Pancreas (tissue), 10 donors: ENCODE results near the gene PCDHGB2. TPM values are rescaled to one million over a fixed set of nuclear protein-coding genes. Genes with fewer than 3 reads are reported as not detected.
"Not testable (repeated sequence)": the region's sequence is repeated elsewhere in the genome, so short reads cannot be mapped to it uniquely, and the experiment has no call there.

Source experiments
- ATAC-seq, 4 donors: fragments of 200-7000 bp; cut with Tn5 transposase; one replicate each; pipeline versions ENCODE4 v1.8.0 to v1.9.1; 2020; ENCODE audit warnings: mild to moderate bottlenecking in 4 of 4, moderate library complexity in 4 of 4
- DNase-seq, 6 donors: peaks; one replicate each; pipeline ENCODE4 v3.0.0-alpha.2; 2020
- FAIRE-seq: peaks from 2 replicates; lab custom pipeline; 2012; peaks lifted over from hg19 to GRCh38; lab: Jason Lieb, UNC
- H3K27ac ChIP-seq, 4 donors: fragments of 200-600 bp; sonication (generic); 1 replicate in 3 of 4; 2 replicates in 1 of 4; pipeline versions ENCODE4 v1.5.0 to v1.8.0; 2020
- H3K27me3 ChIP-seq, 4 donors: fragments of 200-600 bp; one replicate each; pipeline ENCODE4 v1.8.0; 2021
- H3K36me3 ChIP-seq, 3 donors: fragments of 200-600 bp; sonication (generic) in 1 of 3; one replicate each; pipeline versions ENCODE4 v1.5.0 to v1.8.0; 2020 to 2021
- H3K4me1 ChIP-seq, 3 donors: fragments of 200-600 bp; one replicate each; pipeline ENCODE4 v1.8.0; 2021
- H3K4me3 ChIP-seq, 4 donors: fragments of 200-600 bp; sonication (generic) in 2 of 4; one replicate each; pipeline versions ENCODE4 v1.5.0 to v1.8.0; 2020 to 2021
- H3K9me3 ChIP-seq, 4 donors: fragments of 200-600 bp; one replicate each; pipeline ENCODE4 v1.8.0; 2021
- WGBS, 2 donors: extraction: QIAGEN DNeasy Blood & Tissue Kit; methylation state at CpG; one replicate each; pipeline ENCODE4 v1.1.7; 2013; 5-methylcytosine and 5-hydroxymethylcytosine counted together
- intact Hi-C, 3 donors: fragments of 100-400 bp; cut with DNase I; formaldehyde crosslinking; loops; one replicate each; pipeline versions ENCODE4 v1.11.1 to v1.14.2; 2022
- polyA plus RNA-seq, 2 donors: library from polyadenylated mRNA; stranded (reverse); fragments of 200-250 nt; gene quantifications; one replicate each; pipeline ENCODE4 v1.2.3, GENCODE V29; 2013
- total RNA-seq, 6 donors: library from RNA; stranded (reverse); fragmentation: NEBNext Ultra II Directional in 4 of 6; extraction: Animal tissue kit (Norgen Biotek cat#: 25700) in 4 of 6; gene quantifications; one replicate each; pipeline versions ENCODE4 v1.2.1 to v1.2.4, GENCODE V29; 2021 to 2023
- TF ChIP-seq, protein P1 (sequence below), 4 donors: fragments of 200-600 bp; sonication (generic) in 3 of 4; IDR thresholded peaks; one replicate each; pipeline versions ENCODE4 v1.5.0 to v1.8.0; 2021; ENCODE audit warnings: antibody characterized with exemption in 4 of 4
- donor health status: healthy with polysubstance abuse.
- donor health status: DM: no; HTN: no; CAD: no; lungs with moderate emphysema.
- donor health status: DM: no; HTN: no; CAD: no.
- donor health status: control.
- donor health status: control.
- donor health status: Bipolar disorder and iron deficiency.
- donor health status: DM: yes; HTN: yes; CAD: no.
- donor health status: DM: no; HTN: no; CAD: no.
- donor health status: DM: no; HTN: no; CAD: no.
- donor health status: DM: yes; HTN: yes; CAD: no.

PCDHGB2 gene
- total and polyA plus RNA-seq, 8 donors: 0.63 to 2.8 (median 2.0) TPM

DNA sequence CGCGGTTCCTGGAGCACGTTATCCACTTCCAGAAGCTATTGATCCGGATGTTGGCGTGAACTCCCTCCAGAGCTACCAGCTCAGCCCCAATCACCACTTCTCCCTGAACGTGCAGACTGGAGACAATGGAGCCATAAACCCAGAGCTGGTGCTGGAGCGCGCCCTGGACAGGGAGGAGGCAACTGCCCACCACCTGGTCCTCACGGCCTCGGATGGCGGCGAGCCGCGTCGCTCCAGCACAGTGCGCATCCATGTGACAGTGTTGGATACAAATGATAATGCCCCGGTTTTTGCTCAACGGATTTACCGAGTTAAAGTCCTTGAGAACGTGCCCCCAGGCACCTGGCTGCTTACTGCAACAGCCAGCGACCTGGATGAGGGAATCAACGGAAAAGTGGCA, 43.6 kb downstream of the PCDHGB2 start:
- no peak overlapping the region for H3K27ac ChIP-seq
- H3K36me3 ChIP-seq: no peaks in the 10 kb centered on the region
- ATAC-seq (no peak), DNase-seq (peak in 1 of 6 donors; percentile 34), FAIRE-seq (no peak)
- intact Hi-C loops: loop anchor here in 1 of 3 donors (10.0 kb wide), 1 partner anchor 151 kb away; no protein-coding TSS in a partner anchor
- H3K4me3 ChIP-seq: no peak overlapping the region
- peaks cover 0 to 6% (median 2%) of the 10 kb centered on the region in 4 donors for H3K9me3 ChIP-seq
- no peaks in the 10 kb centered on the region for H3K27me3 ChIP-seq
- TF ChIP-seq, protein P1, sequence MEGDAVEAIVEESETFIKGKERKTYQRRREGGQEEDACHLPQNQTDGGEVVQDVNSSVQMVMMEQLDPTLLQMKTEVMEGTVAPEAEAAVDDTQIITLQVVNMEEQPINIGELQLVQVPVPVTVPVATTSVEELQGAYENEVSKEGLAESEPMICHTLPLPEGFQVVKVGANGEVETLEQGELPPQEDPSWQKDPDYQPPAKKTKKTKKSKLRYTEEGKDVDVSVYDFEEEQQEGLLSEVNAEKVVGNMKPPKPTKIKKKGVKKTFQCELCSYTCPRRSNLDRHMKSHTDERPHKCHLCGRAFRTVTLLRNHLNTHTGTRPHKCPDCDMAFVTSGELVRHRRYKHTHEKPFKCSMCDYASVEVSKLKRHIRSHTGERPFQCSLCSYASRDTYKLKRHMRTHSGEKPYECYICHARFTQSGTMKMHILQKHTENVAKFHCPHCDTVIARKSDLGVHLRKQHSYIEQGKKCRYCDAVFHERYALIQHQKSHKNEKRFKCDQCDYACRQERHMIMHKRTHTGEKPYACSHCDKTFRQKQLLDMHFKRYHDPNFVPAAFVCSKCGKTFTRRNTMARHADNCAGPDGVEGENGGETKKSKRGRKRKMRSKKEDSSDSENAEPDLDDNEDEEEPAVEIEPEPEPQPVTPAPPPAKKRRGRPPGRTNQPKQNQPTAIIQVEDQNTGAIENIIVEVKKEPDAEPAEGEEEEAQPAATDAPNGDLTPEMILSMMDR (IDR thresholded peaks at IDR 0.05): no peak
- WGBS, 2 donors: 23 to 27% methylated on average over 22 of the region's 22 CpGs
- H3K4me1 ChIP-seq: peaks cover 0 to 2% (median 0%) of the 10 kb centered on the region in 3 donors

DNA sequence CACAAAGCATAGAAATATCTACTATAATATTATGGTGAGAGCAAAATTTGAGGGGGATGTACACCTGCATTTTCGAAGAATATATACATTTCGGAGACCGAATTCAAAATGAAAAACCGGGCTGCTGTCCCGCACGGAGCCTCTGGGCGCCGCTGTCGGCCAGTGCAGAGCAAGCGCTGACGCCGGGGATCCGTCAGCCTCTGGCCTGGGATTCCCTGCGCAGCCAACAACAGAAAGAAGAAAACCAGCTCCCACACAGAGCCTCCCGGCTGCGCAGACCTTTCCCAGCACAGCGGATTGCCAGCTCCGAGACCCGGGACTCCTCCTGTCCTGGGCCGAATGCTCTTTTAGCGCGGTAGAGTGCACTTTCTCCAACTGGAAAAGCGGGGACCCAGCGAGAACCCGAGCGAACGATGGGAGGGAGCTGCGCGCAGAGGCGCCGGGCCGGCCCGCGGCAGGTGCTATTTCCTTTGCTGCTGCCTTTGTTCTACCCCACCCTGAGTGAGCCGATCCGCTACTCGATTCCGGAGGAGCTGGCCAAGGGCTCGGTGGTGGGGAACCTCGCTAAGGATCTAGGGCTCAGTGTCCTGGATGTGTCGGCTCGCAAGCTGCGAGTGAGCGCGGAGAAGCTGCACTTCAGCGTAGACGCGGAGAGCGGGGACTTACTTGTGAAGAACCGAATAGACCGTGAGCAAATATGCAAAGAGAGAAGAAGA, 48.2 kb downstream of the PCDHGB2 start, which contains the start of gene PCDHGB6:
TSS of gene PCDHGB6 (plus strand) at position 232 of the 716 bp plus-strand sequence. CDS start at position 414, 182 bp downstream.
- intact Hi-C loops: loop anchor here in 1 of 3 donors (10.0 kb wide), 1 partner anchor 147 kb away; no protein-coding TSS in a partner anchor
- not testable (repeated sequence) for H3K4me1 ChIP-seq, H3K27me3 ChIP-seq, FAIRE-seq, H3K27ac ChIP-seq, H3K36me3 ChIP-seq
- WGBS, 2 donors: 11 to 13% methylated on average over 46 to 51 of the region's 51 CpGs
- peak; percentile 56 to 90 (median 78) for ATAC-seq
- Histone ChIP-seq H3K4me3 (peak within 1 kb of the TSS in 2 of 4 donors; percentile 12 to 26), H3K9me3 (peaks cover 0 to 10% (median 4%) of the 10 kb centered on the region in 4 donors)
- TF ChIP-seq, protein P1 (IDR thresholded peaks at IDR 0.05): peak in 3 of 4 donors; percentile 19 to 36 (median 20)
- peak in 2 of 6 donors; percentile 35 to 36 for DNase-seq

DNA sequence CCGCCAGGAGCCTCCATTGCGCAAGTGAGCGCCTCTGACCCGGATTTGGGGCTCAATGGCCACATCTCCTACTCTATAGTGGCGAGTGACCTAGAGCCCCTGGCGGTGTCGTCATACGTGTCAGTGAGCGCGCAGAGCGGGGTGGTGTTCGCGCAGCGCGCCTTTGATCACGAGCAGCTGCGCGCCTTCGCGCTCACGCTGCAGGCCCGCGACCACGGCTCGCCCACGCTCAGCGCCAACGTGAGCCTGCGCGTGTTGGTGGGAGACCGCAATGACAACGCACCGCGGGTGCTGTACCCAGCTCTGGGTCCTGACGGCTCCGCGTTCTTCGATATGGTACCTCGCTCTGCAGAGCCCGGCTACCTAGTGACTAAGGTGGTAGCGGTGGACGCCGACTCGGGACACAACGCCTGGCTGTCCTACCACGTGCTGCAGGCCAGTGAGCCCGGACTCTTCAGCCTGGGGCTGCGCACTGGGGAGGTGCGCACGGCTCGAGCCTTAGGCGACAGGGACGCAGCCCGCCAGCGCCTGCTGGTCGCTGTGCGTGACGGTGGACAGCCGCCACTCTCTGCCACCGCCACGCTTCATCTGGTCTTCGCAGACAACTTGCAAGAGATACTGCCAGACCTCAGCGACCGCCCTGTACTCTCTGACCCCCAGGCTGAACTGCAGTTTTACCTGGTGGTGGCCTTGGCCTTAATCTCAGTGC, 50.0 kb downstream of the PCDHGB2 start:
- Histone ChIP-seq H3K4me1 (no peaks in the 10 kb centered on the region), H3K36me3 (no peaks in the 10 kb centered on the region), H3K9me3 (peaks cover 0 to 18% (median 4%) of the 10 kb centered on the region in 4 donors), H3K4me3 (no peak overlapping the region), H3K27me3 (no peaks in the 10 kb centered on the region), H3K27ac (no peak overlapping the region)
- ATAC-seq (no peak), FAIRE-seq (no peak), DNase-seq (peak in 1 of 6 donors; percentile 27)
- TF ChIP-seq, protein P1 (IDR thresholded peaks at IDR 0.05): no peak
- intact Hi-C loops: loop anchor here in 1 of 3 donors (10.0 kb wide), 2 partner anchors 115 to 145 kb away; no protein-coding TSS in a partner anchor
- WGBS, 2 donors: 20 to 21% methylated on average over 62 to 64 of the region's 64 CpGs

DNA sequence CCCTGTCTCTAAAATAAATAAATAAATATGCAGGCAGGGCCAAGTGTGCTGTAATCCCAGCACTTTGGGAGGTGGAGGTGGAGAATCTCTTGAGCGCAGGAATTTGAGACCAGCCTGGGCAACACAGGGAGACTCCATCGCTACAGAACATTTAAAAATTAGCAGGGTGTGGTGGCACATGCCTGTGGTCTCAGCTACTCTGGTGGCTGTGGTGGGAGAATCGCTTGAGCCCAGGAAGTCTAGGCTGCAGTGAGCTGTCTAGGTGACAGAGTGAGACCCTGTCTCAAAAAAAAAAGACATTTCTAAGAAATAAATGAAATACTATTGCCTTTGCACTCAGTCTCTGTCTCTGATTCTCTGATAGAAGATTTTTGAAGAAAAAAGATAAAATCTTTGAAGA, 51.8 kb downstream of the PCDHGB2 start:
- H3K9me3 ChIP-seq: peaks cover 0 to 18% (median 4%) of the 10 kb centered on the region in 4 donors
- ATAC-seq (no peak), DNase-seq (no peak), FAIRE-seq (no peak)
- no peak overlapping the region for H3K4me3 ChIP-seq
- no peaks in the 10 kb centered on the region for H3K4me1 ChIP-seq
- no peaks in the 10 kb centered on the region for H3K36me3 ChIP-seq
- intact Hi-C loops: loop anchor here in 1 of 3 donors (10.0 kb wide), 1 partner anchor 113 kb away; no protein-coding TSS in a partner anchor
- H3K27ac ChIP-seq: no peak overlapping the region
- TF ChIP-seq, protein P1 (IDR thresholded peaks at IDR 0.05): no peak
- H3K27me3 ChIP-seq: no peaks in the 10 kb centered on the region
- 60 to 61% methylated on average over 3 of the region's 3 CpGs for WGBS, 2 donors

Other genes with a start within 250 kb of the PCDHGB2 start
Only the 30 nearest of the 36 such genes appear.
- 1 to 10 TPM in 1 of 6 donors, under 1 TPM in 5; 0.35 to 1.1 (median 0.51) TPM for gene PCDHB9, start 172.8 kb upstream of the PCDHGB2 start, total RNA-seq
- gene PCDHB9, start 172.8 kb upstream of the PCDHGB2 start, polyA plus RNA-seq: 1 to 10 TPM in 1 of 2 donors, under 1 TPM in 1; 0.76 to 1.2 TPM
- 1 to 10 TPM in 1 of 6 donors, under 1 TPM in 5; 0.49 to 1.5 (median 0.63) TPM for gene PCDHB10, start 167.6 kb upstream of the PCDHGB2 start, total RNA-seq
- gene PCDHB10, start 167.6 kb upstream of the PCDHGB2 start, polyA plus RNA-seq: 1 to 10 TPM in 1 of 2 donors, under 1 TPM in 1; 0.30 to 1.4 TPM
- 1 to 10 TPM; 2.1 to 9.0 (median 4.9) TPM for gene PCDHB11, start 160.4 kb upstream of the PCDHGB2 start, total RNA-seq
- 1 to 10 TPM in 1 of 2 donors, under 1 TPM in 1; 0.72 to 2.3 TPM for gene PCDHB11, start 160.4 kb upstream of the PCDHGB2 start, polyA plus RNA-seq
- gene PCDHB12, start 151.3 kb upstream of the PCDHGB2 start, total RNA-seq: 1 to 10 TPM; 1.3 to 2.5 (median 1.5) TPM
- 1 to 10 TPM in 1 of 2 donors, under 1 TPM in 1; 0.46 to 1.3 TPM for gene PCDHB12, start 151.3 kb upstream of the PCDHGB2 start, polyA plus RNA-seq
- 1 to 10 TPM; 2.4 to 3.3 (median 3.0) TPM for gene PCDHB13, start 146.1 kb upstream of the PCDHGB2 start, total RNA-seq
- gene PCDHB13, start 146.1 kb upstream of the PCDHGB2 start, polyA plus RNA-seq: 1 to 10 TPM; 1.2 to 1.9 TPM
- gene PCDHB14, start 136.7 kb upstream of the PCDHGB2 start, total RNA-seq: 1 to 10 TPM; 1.9 to 2.7 (median 2.1) TPM
- 1 to 10 TPM; 2.8 to 2.9 TPM for gene PCDHB14, start 136.7 kb upstream of the PCDHGB2 start, polyA plus RNA-seq
- 1 to 10 TPM; 1.7 to 2.6 (median 2.4) TPM for gene PCDHB15, start 114.6 kb upstream of the PCDHGB2 start, total RNA-seq
- gene PCDHB15, start 114.6 kb upstream of the PCDHGB2 start, polyA plus RNA-seq: 1 to 10 TPM; 1.8 to 2.8 TPM
- under 1 TPM in 5 of 6 donors, not detected in 1; 0.14 to 0.69 (median 0.19) TPM for gene SLC25A2, start 55.9 kb upstream of the PCDHGB2 start, total RNA-seq
- gene SLC25A2, start 55.9 kb upstream of the PCDHGB2 start, polyA plus RNA-seq: under 1 TPM in 1 of 2 donors, not detected in 1; 0.30 TPM
- 10 to 100 TPM; 17.7 to 40.2 (median 22.7) TPM for gene TAF7, start 39.2 kb upstream of the PCDHGB2 start, total RNA-seq
- gene TAF7, start 39.2 kb upstream of the PCDHGB2 start, polyA plus RNA-seq: 10 to 100 TPM; 16.6 to 47.4 TPM
- under 1 TPM; 0.22 to 0.67 (median 0.40) TPM for gene PCDHGA1, start 29.5 kb upstream of the PCDHGB2 start, total RNA-seq
- under 1 TPM; 0.19 to 0.33 TPM for gene PCDHGA1, start 29.5 kb upstream of the PCDHGB2 start, polyA plus RNA-seq
- 1 to 10 TPM in 5 of 6 donors, under 1 TPM in 1; 0.75 to 2.1 (median 1.5) TPM for gene PCDHGA2, start 21.2 kb upstream of the PCDHGB2 start, total RNA-seq
- gene PCDHGA2, start 21.2 kb upstream of the PCDHGB2 start, polyA plus RNA-seq: under 1 TPM; 0.46 to 0.94 TPM
- gene PCDHGA3, start 16.2 kb upstream of the PCDHGB2 start, total RNA-seq: 1 to 10 TPM in 5 of 6 donors, under 1 TPM in 1; 0.98 to 2.4 (median 1.7) TPM
- under 1 TPM; 0.52 to 0.87 TPM for gene PCDHGA3, start 16.2 kb upstream of the PCDHGB2 start, polyA plus RNA-seq
- gene PCDHGB1, start 9.9 kb upstream of the PCDHGB2 start, total RNA-seq: 1 to 10 TPM; 1.5 to 3.2 (median 1.9) TPM
- gene PCDHGB1, start 9.9 kb upstream of the PCDHGB2 start, polyA plus RNA-seq: 1 to 10 TPM in 1 of 2 donors, under 1 TPM in 1; 0.31 to 1.1 TPM
- 1 to 10 TPM; 1.8 to 2.9 (median 2.2) TPM for gene PCDHGA4, start 5.0 kb upstream of the PCDHGB2 start, total RNA-seq
- 1 to 10 TPM in 1 of 2 donors, under 1 TPM in 1; 0.61 to 1.0 TPM for gene PCDHGA4, start 5.0 kb upstream of the PCDHGB2 start, polyA plus RNA-seq
- gene PCDHGA5, start 4.2 kb downstream of the PCDHGB2 start, total RNA-seq: 1 to 10 TPM; 1.2 to 2.1 (median 1.6) TPM
- 1 to 10 TPM in 1 of 2 donors, under 1 TPM in 1; 0.40 to 1.1 TPM for gene PCDHGA5, start 4.2 kb downstream of the PCDHGB2 start, polyA plus RNA-seq
- 1 to 10 TPM; 1.7 to 3.0 (median 2.3) TPM for gene PCDHGB3, start 10.2 kb downstream of the PCDHGB2 start, total RNA-seq
- under 1 TPM; 0.59 to 0.99 TPM for gene PCDHGB3, start 10.2 kb downstream of the PCDHGB2 start, polyA plus RNA-seq
- 1 to 10 TPM; 1.4 to 3.1 (median 2.0) TPM for gene PCDHGA6, start 13.9 kb downstream of the PCDHGB2 start, total RNA-seq
- gene PCDHGA6, start 13.9 kb downstream of the PCDHGB2 start, polyA plus RNA-seq: 1 to 10 TPM; 1.1 to 1.4 TPM
- 1 to 10 TPM; 1.2 to 2.0 (median 1.7) TPM for gene PCDHGA7, start 22.7 kb downstream of the PCDHGB2 start, total RNA-seq
- gene PCDHGA7, start 22.7 kb downstream of the PCDHGB2 start, polyA plus RNA-seq: 1 to 10 TPM in 1 of 2 donors, under 1 TPM in 1; 0.92 to 1.3 TPM
- gene PCDHGB4, start 27.7 kb downstream of the PCDHGB2 start, total RNA-seq: 1 to 10 TPM; 1.5 to 3.1 (median 1.9) TPM
- under 1 TPM; 0.56 to 0.65 TPM for gene PCDHGB4, start 27.7 kb downstream of the PCDHGB2 start, polyA plus RNA-seq
- 1 to 10 TPM in 2 of 6 donors, under 1 TPM in 4; 0.72 to 1.1 (median 0.91) TPM for gene PCDHGA8, start 32.6 kb downstream of the PCDHGB2 start, total RNA-seq
- gene PCDHGA8, start 32.6 kb downstream of the PCDHGB2 start, polyA plus RNA-seq: under 1 TPM; 0.12 to 0.49 TPM
- gene PCDHGB5, start 38.0 kb downstream of the PCDHGB2 start, total RNA-seq: 1 to 10 TPM; 4.0 to 7.9 (median 5.4) TPM
- 1 to 10 TPM; 1.1 to 1.4 TPM for gene PCDHGB5, start 38.0 kb downstream of the PCDHGB2 start, polyA plus RNA-seq
- 1 to 10 TPM; 1.4 to 3.0 (median 2.3) TPM for gene PCDHGA9, start 42.8 kb downstream of the PCDHGB2 start, total RNA-seq
- 1 to 10 TPM in 1 of 2 donors, under 1 TPM in 1; 0.31 to 1.3 TPM for gene PCDHGA9, start 42.8 kb downstream of the PCDHGB2 start, polyA plus RNA-seq
- gene PCDHGB6, start 48.0 kb downstream of the PCDHGB2 start, total RNA-seq: 1 to 10 TPM; 1.7 to 4.0 (median 2.6) TPM
- 1 to 10 TPM in 1 of 2 donors, under 1 TPM in 1; 0.63 to 1.1 TPM for gene PCDHGB6, start 48.0 kb downstream of the PCDHGB2 start, polyA plus RNA-seq
- gene PCDHGA10, start 53.0 kb downstream of the PCDHGB2 start, total RNA-seq: 1 to 10 TPM; 1.2 to 3.1 (median 2.1) TPM
- gene PCDHGA10, start 53.0 kb downstream of the PCDHGB2 start, polyA plus RNA-seq: under 1 TPM; 0.26 to 0.95 TPM
- 1 to 10 TPM; 3.3 to 5.6 (median 3.9) TPM for gene PCDHGB7, start 57.7 kb downstream of the PCDHGB2 start, total RNA-seq
- 1 to 10 TPM; 1.0 to 1.1 TPM for gene PCDHGB7, start 57.7 kb downstream of the PCDHGB2 start, polyA plus RNA-seq
- 1 to 10 TPM; 1.2 to 2.6 (median 1.6) TPM for gene PCDHGA11, start 61.1 kb downstream of the PCDHGB2 start, total RNA-seq
- under 1 TPM; 0.23 to 0.99 TPM for gene PCDHGA11, start 61.1 kb downstream of the PCDHGB2 start, polyA plus RNA-seq
- gene PCDHGA12, start 70.5 kb downstream of the PCDHGB2 start, total RNA-seq: 1 to 10 TPM; 1.2 to 2.3 (median 1.6) TPM
- 1 to 10 TPM in 1 of 2 donors, under 1 TPM in 1; 0.33 to 1.2 TPM for gene PCDHGA12, start 70.5 kb downstream of the PCDHGB2 start, polyA plus RNA-seq
- 10 to 100 TPM in 5 of 6 donors, 1 to 10 TPM in 1; 9.1 to 25.3 (median 16.7) TPM for gene PCDHGC3, start 116.0 kb downstream of the PCDHGB2 start, total RNA-seq
- gene PCDHGC3, start 116.0 kb downstream of the PCDHGB2 start, polyA plus RNA-seq: 10 to 100 TPM; 20.0 to 23.1 TPM
- gene PCDHGC4, start 125.0 kb downstream of the PCDHGB2 start, total RNA-seq: 1 to 10 TPM in 3 of 6 donors, under 1 TPM in 3; 0.41 to 1.4 (median 0.91) TPM
- gene PCDHGC4, start 125.0 kb downstream of the PCDHGB2 start, polyA plus RNA-seq: under 1 TPM; 0.35 to 0.65 TPM
- under 1 TPM; 0.17 to 0.98 (median 0.76) TPM for gene PCDHGC5, start 129.1 kb downstream of the PCDHGB2 start, total RNA-seq
- gene PCDHGC5, start 129.1 kb downstream of the PCDHGB2 start, polyA plus RNA-seq: under 1 TPM; 0.09 to 0.61 TPM